Measurements from ENCODE around the gene CDKN2A.

DNA sequence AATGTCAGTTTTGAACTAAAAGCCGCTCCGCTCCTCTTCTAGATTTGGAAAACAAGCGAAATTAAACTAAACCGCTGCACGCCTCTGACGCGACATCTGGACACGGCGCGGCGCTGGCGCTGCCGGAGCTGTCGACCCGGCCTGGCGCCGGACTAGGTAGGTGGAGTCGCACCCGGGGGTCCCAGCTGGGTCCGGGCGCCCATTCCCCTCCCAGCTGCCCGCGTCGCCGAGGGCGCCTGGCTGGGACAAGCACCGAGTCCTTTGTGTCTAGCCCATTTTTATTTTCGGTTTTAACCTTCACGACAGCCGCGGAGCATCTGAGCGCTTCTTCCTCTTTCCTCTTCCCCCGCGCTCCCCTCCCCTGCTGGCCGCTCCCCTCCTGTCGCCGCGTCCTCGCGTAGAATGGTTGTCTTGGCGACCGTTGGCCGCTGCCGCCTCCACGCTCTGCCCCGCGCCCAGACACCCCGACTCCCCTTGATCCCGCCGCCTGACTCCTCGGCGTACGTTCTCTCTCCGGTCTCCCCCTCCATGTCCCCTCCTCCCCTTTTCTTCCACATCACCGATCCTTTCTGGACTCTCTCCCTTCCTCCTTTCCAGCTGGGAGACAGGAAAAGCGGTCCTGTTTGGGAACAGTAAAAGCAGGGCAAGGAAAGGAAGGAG, 944 bp upstream of the CDKN2A start:
- TF ChIP-seq, protein P1, sequence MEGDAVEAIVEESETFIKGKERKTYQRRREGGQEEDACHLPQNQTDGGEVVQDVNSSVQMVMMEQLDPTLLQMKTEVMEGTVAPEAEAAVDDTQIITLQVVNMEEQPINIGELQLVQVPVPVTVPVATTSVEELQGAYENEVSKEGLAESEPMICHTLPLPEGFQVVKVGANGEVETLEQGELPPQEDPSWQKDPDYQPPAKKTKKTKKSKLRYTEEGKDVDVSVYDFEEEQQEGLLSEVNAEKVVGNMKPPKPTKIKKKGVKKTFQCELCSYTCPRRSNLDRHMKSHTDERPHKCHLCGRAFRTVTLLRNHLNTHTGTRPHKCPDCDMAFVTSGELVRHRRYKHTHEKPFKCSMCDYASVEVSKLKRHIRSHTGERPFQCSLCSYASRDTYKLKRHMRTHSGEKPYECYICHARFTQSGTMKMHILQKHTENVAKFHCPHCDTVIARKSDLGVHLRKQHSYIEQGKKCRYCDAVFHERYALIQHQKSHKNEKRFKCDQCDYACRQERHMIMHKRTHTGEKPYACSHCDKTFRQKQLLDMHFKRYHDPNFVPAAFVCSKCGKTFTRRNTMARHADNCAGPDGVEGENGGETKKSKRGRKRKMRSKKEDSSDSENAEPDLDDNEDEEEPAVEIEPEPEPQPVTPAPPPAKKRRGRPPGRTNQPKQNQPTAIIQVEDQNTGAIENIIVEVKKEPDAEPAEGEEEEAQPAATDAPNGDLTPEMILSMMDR (IDR thresholded peaks at IDR 0.05 in 4 of 5, conservative IDR thresholded peaks at IDR 0.05 in 1 of 5), result no peak
- no peak for TF ChIP-seq POLR2A (IDR thresholded peaks at IDR 0.05)

Measured in gastrocnemius medialis (tissue), 4 donors.